SU-DHL-6 (cell line): ENCODE measurements around the gene PARP2.

ENCODE experiments used
- H2AFZ ChIP-seq: fragments of 200-600 bp; sonication (generic); 2 replicates; pipeline ENCODE4 v1.6.1; 2014; ENCODE audit warnings: low read depth, mild to moderate bottlenecking, moderate library complexity, mixed read lengths, antibody characterized with exemption, low read length; ENCODE audit not compliant: severe bottlenecking
- H3F3A ChIP-seq: fragments of 200-600 bp; shearing (Covaris generic); 2 replicates; pipeline ENCODE4 v1.6.0; 2016; ENCODE audit warnings: antibody characterized with exemption, mild to moderate bottlenecking; ENCODE audit not compliant: insufficient read depth
- H3K27ac ChIP-seq: fragments of 200-600 bp; sonication (generic); 2 replicates; pipeline ENCODE4 v1.5.1; 2016; ENCODE audit warnings: low read depth, mild to moderate bottlenecking, low read length, moderate library complexity, mixed read lengths
- H3K27me3 ChIP-seq: fragments of 200-600 bp; sonication (generic), shearing (Covaris generic); 2 replicates; pipeline ENCODE4 v1.6.0; 2014; ENCODE audit warnings: mild to moderate bottlenecking, low read length
- H3K36me3 ChIP-seq: fragments of 200-600 bp; sonication (generic); 2 replicates; pipeline ENCODE4 v1.6.1; 2014; ENCODE audit warnings: mild to moderate bottlenecking, low read length, mixed read lengths
- H3K4me2 ChIP-seq: fragments of 300-600, 200-600 bp; shearing (Covaris generic), sonication (generic); 2 replicates; pipeline ENCODE4 v1.6.0; 2014; ENCODE audit warnings: low read length, low read depth, mild to moderate bottlenecking; ENCODE audit not compliant: poor library complexity, severe bottlenecking
- H3K4me3 ChIP-seq: fragments of 200-600 bp; sonication (generic); 2 replicates; pipeline ENCODE4 v1.5.1; 2014; ENCODE audit warnings: antibody characterized with exemption, low read length, mild to moderate bottlenecking, mixed read lengths; ENCODE audit not compliant: insufficient read depth, poor library complexity, severe bottlenecking
- H3K79me2 ChIP-seq: fragments of 200-600 bp; sonication (generic); 2 replicates; pipeline ENCODE4 v1.6.1; 2014; ENCODE audit warnings: mild to moderate bottlenecking, low read length, moderate library complexity; ENCODE audit not compliant: insufficient read depth
- H3K9ac ChIP-seq: fragments of 200-600 bp; sonication (generic); 2 replicates; pipeline ENCODE4 v1.7.0; 2014; ENCODE audit warnings: mild to moderate bottlenecking, low read length
- H3K9me2 ChIP-seq: fragments of 200-600 bp; sonication (generic); replicated peaks from 2 replicates; pipeline ENCODE4 v1.6.1; 2014; ENCODE audit warnings: low read length; ENCODE audit not compliant: insufficient read depth
- H3K9me3 ChIP-seq: fragments of 200-600 bp; sonication (generic); 2 replicates; pipeline ENCODE4 v1.6.1; 2014; ENCODE audit warnings: low read length, mixed read lengths; ENCODE audit not compliant: insufficient read depth
- H4K20me1 ChIP-seq: fragments of 200-600 bp; sonication (generic); 2 replicates; pipeline ENCODE4 v1.6.1; 2014; ENCODE audit warnings: low read depth, mild to moderate bottlenecking, antibody characterized with exemption, low read length, moderate library complexity, mixed read lengths
- EZH2phosphoT487 ChIP-seq: fragments of 200-600 bp; sonication (generic), shearing (Covaris generic); conservative IDR thresholded peaks from 2 replicates; pipeline ENCODE4 v1.6.1; 2018; ENCODE audit warnings: mild to moderate bottlenecking, antibody characterized with exemption, low read length, moderate library complexity, mixed read lengths
- TF ChIP-seq, protein P1 (sequence below): fragments of 200-600 bp; sonication (generic); IDR thresholded peaks from one replicate; pipeline ENCODE4 v1.5.1; 2017; ENCODE audit warnings: antibody characterized with exemption, mild to moderate bottlenecking, low read length, moderate library complexity; ENCODE audit not compliant: insufficient read depth, poor library complexity, severe bottlenecking

PARP2 gene

DNA sequence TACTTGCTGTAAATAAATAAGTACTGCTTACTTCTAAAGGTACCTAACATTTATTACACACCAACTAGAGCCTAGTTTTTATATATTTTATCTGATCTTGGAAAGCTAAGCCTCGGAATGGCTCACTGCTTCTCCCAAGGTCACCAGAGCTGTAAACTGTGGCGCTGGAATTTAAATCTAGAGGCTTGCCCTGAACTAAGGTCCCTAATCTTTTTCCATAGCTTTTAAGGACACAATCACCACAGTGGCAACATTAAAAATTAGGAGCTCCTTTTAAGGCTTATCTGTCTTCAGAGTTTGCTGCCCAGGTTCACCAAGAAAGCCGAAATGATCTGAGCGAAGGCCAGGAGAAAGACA, 11.0 kb upstream of the PARP2 start:
- Histone ChIP-seq H3K79me2 (peaks cover 53% of the 10 kb centered on the region), H3K4me3 (peak overlapping the region; percentile 98), H2AFZ (peak overlapping the region; percentile 79), H3F3A (peaks cover 27% of the 10 kb centered on the region), H3K27ac (peak overlapping the region; percentile 63), H3K9me3 (no peaks in the 10 kb centered on the region), H3K9ac (peak overlapping the region; percentile 83), H4K20me1 (no peaks in the 10 kb centered on the region), H3K36me3 (peaks cover 8% of the 10 kb centered on the region; the same call in 1 of the 2 replicates), H3K9me2 (no peaks in the 10 kb centered on the region), H3K27me3 (no peaks in the 10 kb centered on the region), H3K4me2 (peak overlapping the region; percentile 100)
- TF ChIP-seq EZH2phosphoT487 = no peak
- TF ChIP-seq, protein P1, sequence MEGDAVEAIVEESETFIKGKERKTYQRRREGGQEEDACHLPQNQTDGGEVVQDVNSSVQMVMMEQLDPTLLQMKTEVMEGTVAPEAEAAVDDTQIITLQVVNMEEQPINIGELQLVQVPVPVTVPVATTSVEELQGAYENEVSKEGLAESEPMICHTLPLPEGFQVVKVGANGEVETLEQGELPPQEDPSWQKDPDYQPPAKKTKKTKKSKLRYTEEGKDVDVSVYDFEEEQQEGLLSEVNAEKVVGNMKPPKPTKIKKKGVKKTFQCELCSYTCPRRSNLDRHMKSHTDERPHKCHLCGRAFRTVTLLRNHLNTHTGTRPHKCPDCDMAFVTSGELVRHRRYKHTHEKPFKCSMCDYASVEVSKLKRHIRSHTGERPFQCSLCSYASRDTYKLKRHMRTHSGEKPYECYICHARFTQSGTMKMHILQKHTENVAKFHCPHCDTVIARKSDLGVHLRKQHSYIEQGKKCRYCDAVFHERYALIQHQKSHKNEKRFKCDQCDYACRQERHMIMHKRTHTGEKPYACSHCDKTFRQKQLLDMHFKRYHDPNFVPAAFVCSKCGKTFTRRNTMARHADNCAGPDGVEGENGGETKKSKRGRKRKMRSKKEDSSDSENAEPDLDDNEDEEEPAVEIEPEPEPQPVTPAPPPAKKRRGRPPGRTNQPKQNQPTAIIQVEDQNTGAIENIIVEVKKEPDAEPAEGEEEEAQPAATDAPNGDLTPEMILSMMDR = no peak

DNA sequence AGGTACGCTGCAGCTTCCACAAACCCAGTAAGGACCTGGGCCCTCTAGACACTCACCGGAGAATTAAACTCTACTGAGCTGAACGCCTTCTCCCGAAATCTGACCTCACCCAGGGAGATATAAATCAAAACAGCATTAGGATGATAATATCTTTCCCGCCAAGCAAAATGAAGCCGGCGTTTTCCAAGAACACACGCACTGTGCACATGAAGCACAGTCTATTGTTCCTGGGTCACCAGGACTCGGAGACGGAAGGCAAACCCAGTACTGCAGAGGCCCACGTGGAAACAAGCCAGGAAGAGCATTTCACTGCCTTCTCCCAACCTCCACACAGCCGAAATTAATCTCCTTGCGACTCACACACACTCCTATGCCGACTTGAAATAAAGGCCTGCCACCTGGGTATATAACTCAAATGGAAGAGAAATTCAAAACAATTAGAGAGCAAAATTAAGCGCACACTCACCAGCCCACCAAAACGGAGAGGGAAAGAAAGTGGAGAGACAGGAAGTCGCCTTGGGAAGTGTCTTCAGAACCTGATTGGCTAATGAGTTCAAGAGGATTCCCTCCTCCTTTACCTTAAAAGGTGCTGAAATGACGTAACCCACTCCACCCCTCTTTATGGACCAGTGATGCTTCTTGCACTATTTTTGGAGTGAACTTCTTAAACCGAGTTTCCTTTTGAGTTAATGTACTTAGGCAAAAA, 10.5 kb upstream of the PARP2 start, which contains the start of gene CCNB1IP1:
TSS of gene CCNB1IP1 (minus strand) at position 492 of the 706 bp plus-strand sequence. CDS start 16,756 bp downstream, outside the sequence.
- peak within 1 kb of the TSS; percentile 79 for H2AFZ ChIP-seq
- H3K9ac ChIP-seq = peak within 1 kb of the TSS; percentile 83
- peaks cover 48% of the 10 kb centered on the region for H3K79me2 ChIP-seq
- peaks cover 6% of the 10 kb centered on the region; the same call in 1 of the 2 replicates for H3K36me3 ChIP-seq
- peak within 1 kb of the TSS; percentile 98 for H3K4me3 ChIP-seq
- no peaks in the 10 kb centered on the region for H3K9me2 ChIP-seq
- H3F3A ChIP-seq = peaks cover 21% of the 10 kb centered on the region; the same call in 1 of the 2 replicates
- no peaks in the 10 kb centered on the region for H3K9me3 ChIP-seq
- H3K27ac ChIP-seq = peak within 1 kb of the TSS; percentile 63
- TF ChIP-seq, protein P1 = no peak
- no peak for TF ChIP-seq EZH2phosphoT487
- peak within 1 kb of the TSS; percentile 100 for H3K4me2 ChIP-seq
- no peaks in the 10 kb centered on the region for H3K27me3 ChIP-seq
- H4K20me1 ChIP-seq = no peaks in the 10 kb centered on the region

DNA sequence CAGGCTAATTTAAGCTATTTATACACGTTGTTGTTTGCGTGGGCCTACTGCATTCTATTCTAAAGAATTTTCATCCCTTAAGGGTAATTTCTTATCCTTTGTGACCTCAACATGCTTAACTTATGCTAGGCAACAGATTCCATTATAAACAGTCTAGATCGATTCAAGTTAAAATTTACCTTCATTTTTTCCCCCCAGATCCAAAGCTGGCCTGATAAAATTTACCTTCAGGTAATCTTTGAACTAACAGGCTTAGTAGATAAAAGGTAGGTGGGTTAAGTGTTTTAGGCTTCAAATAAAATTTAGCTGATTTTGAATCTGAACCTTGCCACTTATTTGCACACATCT, 10.0 kb upstream of the PARP2 start:
- Histone ChIP-seq H3K79me2 (peaks cover 45% of the 10 kb centered on the region), H4K20me1 (no peaks in the 10 kb centered on the region), H3K27me3 (no peaks in the 10 kb centered on the region), H2AFZ (peak overlapping the region; percentile 46), H3K27ac (peak overlapping the region; percentile 63), H3K9me2 (no peaks in the 10 kb centered on the region), H3K4me2 (peak overlapping the region; percentile 100), H3K4me3 (peak overlapping the region; percentile 98), H3K9me3 (no peaks in the 10 kb centered on the region), H3F3A (peaks cover 16% of the 10 kb centered on the region; the same call in 1 of the 2 replicates), H3K9ac (peak overlapping the region; percentile 83), H3K36me3 (peaks cover 4% of the 10 kb centered on the region; the same call in 1 of the 2 replicates)
- TF ChIP-seq EZH2phosphoT487 = no peak
- TF ChIP-seq, protein P1 = no peak
